ENCODE measurements around the gene GON4L. TPM values are rescaled to one million over a fixed set of nuclear protein-coding genes. Genes with fewer than 3 reads are reported as not detected.
"Not testable (repeated sequence)": the region's sequence is repeated elsewhere in the genome, so short reads cannot be mapped to it uniquely, and the experiment has no call there.

GON4L gene
- total RNA-seq, 1 donor = 39.4 TPM

- Histone ChIP-seq H3K9me3 (ENCODE audit: low read depth, low read length) (no peaks in the 10 kb centered on the region), H3K36me3 (ENCODE audit: insufficient read depth, low read length) (peaks cover 36% of the 10 kb centered on the region)
Observed at GRCh38 chr1:155847823-155848529, 9.0 kb downstream of the GON4L start.

GRCh38 chr1:155844860-155845421 is 12.1 kb downstream of the GON4L start:
- Histone ChIP-seq H3K4me2 (ENCODE audit: insufficient read depth, low read length) (no peak overlapping the region), H4K20me1 (ENCODE audit: insufficient read depth, low read length) (peaks cover 32% of the 10 kb centered on the region), H3K4me1 (ENCODE audit: insufficient read depth, low read length) (no peaks in the 10 kb centered on the region), H3K9me3 (ENCODE audit: low read depth, low read length) (no peaks in the 10 kb centered on the region), H2AFZ (ENCODE audit: low read length) (no peak overlapping the region), H3K27me3 (ENCODE audit: insufficient read depth, low read length) (no peaks in the 10 kb centered on the region), H3K27ac (ENCODE audit: low read depth, low read length) (no peak overlapping the region), H3K36me3 (ENCODE audit: insufficient read depth, low read length) (peaks cover 26% of the 10 kb centered on the region), H3K79me2 (ENCODE audit: insufficient read depth, low read length) (peaks cover 93% of the 10 kb centered on the region), H3K4me3 (ENCODE audit: insufficient read depth, low read length) (no peak overlapping the region)
- TF ChIP-seq CTCF (IDR thresholded peaks at IDR 0.05; ENCODE audit: extremely low read depth, low read depth, low read length) = no peak
- DNase-seq (ENCODE audit: insufficient read length, low spot score, missing footprints) = no peak

More at GRCh38 chr1:155847823-155848529, 9.0 kb downstream of the GON4L start:
- Histone ChIP-seq H3K27me3 (ENCODE audit: insufficient read depth, low read length) (no peaks in the 10 kb centered on the region), H2AFZ (ENCODE audit: low read length) (no peak overlapping the region), H3K4me3 (ENCODE audit: insufficient read depth, low read length) (no peak overlapping the region), H3K4me1 (ENCODE audit: insufficient read depth, low read length) (no peaks in the 10 kb centered on the region), H3K79me2 (ENCODE audit: insufficient read depth, low read length) (peaks cover 90% of the 10 kb centered on the region), H4K20me1 (ENCODE audit: insufficient read depth, low read length) (peaks cover 27% of the 10 kb centered on the region), H3K27ac (ENCODE audit: low read depth, low read length) (no peak overlapping the region), H3K4me2 (ENCODE audit: insufficient read depth, low read length) (no peak overlapping the region)
- TF ChIP-seq CTCF (IDR thresholded peaks at IDR 0.05; ENCODE audit: extremely low read depth, low read depth, low read length) = no peak
- no peak for DNase-seq (ENCODE audit: insufficient read length, low spot score, missing footprints)

- Histone ChIP-seq H3K4me3 (ENCODE audit: insufficient read depth, low read length) (no peak overlapping the region), H3K27ac (ENCODE audit: low read depth, low read length) (no peak overlapping the region), H4K20me1 (ENCODE audit: insufficient read depth, low read length) (peaks cover 22% of the 10 kb centered on the region), H3K4me2 (ENCODE audit: insufficient read depth, low read length) (no peak overlapping the region), H3K27me3 (ENCODE audit: insufficient read depth, low read length) (no peaks in the 10 kb centered on the region), H3K4me1 (ENCODE audit: insufficient read depth, low read length) (no peaks in the 10 kb centered on the region), H3K36me3 (ENCODE audit: insufficient read depth, low read length) (peaks cover 17% of the 10 kb centered on the region), H3K79me2 (ENCODE audit: insufficient read depth, low read length) (peaks cover 91% of the 10 kb centered on the region), H3K9me3 (ENCODE audit: low read depth, low read length) (no peaks in the 10 kb centered on the region), H2AFZ (ENCODE audit: low read length) (no peak overlapping the region)
- no peak for TF ChIP-seq CTCF (IDR thresholded peaks at IDR 0.05; ENCODE audit: extremely low read depth, low read depth, low read length)
- DNase-seq (ENCODE audit: insufficient read length, low spot score, missing footprints) = no peak
Observed at GRCh38 chr1:155840386-155840785, 16.6 kb downstream of the GON4L start.

- Histone ChIP-seq H3K79me2 (ENCODE audit: insufficient read depth, low read length) (peaks cover 69% of the 10 kb centered on the region), H4K20me1 (ENCODE audit: insufficient read depth, low read length) (peaks cover 3% of the 10 kb centered on the region), H3K9me3 (ENCODE audit: low read depth, low read length) (no peaks in the 10 kb centered on the region), H2AFZ (ENCODE audit: low read length) (no peak overlapping the region), H3K27ac (ENCODE audit: low read depth, low read length) (no peak overlapping the region), H3K27me3 (ENCODE audit: insufficient read depth, low read length) (no peaks in the 10 kb centered on the region), H3K4me2 (ENCODE audit: insufficient read depth, low read length) (no peak overlapping the region), H3K36me3 (ENCODE audit: insufficient read depth, low read length) (peaks cover 9% of the 10 kb centered on the region), H3K4me3 (ENCODE audit: insufficient read depth, low read length) (no peak overlapping the region), H3K4me1 (ENCODE audit: insufficient read depth, low read length) (peaks cover 11% of the 10 kb centered on the region)
- TF ChIP-seq CTCF (IDR thresholded peaks at IDR 0.05; ENCODE audit: extremely low read depth, low read depth, low read length) = no peak
- peak; percentile 25 for DNase-seq (ENCODE audit: insufficient read length, low spot score, missing footprints)
Observed at GRCh38 chr1:155835548-155835947, 21.5 kb downstream of the GON4L start.

- not testable (repeated sequence) for H4K20me1 ChIP-seq (ENCODE audit: insufficient read depth, low read length); H3K4me3 ChIP-seq (ENCODE audit: insufficient read depth, low read length); H3K27me3 ChIP-seq (ENCODE audit: insufficient read depth, low read length); H3K27ac ChIP-seq (ENCODE audit: low read depth, low read length); H3K36me3 ChIP-seq (ENCODE audit: insufficient read depth, low read length); DNase-seq (ENCODE audit: insufficient read length, low spot score, missing footprints); H3K9me3 ChIP-seq (ENCODE audit: low read depth, low read length); H2AFZ ChIP-seq (ENCODE audit: low read length); H3K4me2 ChIP-seq (ENCODE audit: insufficient read depth, low read length)
- Histone ChIP-seq H3K79me2 (ENCODE audit: insufficient read depth, low read length) (peaks cover 65% of the 10 kb centered on the region), H3K4me1 (ENCODE audit: insufficient read depth, low read length) (peaks cover 11% of the 10 kb centered on the region)
Observed at GRCh38 chr1:155834927-155835399, 22.1 kb downstream of the GON4L start.

Measured in osteoblast (primary cell).